Measurements from ENCODE around the gene NCAPG2.

Gene NCAPG2

DNA sequence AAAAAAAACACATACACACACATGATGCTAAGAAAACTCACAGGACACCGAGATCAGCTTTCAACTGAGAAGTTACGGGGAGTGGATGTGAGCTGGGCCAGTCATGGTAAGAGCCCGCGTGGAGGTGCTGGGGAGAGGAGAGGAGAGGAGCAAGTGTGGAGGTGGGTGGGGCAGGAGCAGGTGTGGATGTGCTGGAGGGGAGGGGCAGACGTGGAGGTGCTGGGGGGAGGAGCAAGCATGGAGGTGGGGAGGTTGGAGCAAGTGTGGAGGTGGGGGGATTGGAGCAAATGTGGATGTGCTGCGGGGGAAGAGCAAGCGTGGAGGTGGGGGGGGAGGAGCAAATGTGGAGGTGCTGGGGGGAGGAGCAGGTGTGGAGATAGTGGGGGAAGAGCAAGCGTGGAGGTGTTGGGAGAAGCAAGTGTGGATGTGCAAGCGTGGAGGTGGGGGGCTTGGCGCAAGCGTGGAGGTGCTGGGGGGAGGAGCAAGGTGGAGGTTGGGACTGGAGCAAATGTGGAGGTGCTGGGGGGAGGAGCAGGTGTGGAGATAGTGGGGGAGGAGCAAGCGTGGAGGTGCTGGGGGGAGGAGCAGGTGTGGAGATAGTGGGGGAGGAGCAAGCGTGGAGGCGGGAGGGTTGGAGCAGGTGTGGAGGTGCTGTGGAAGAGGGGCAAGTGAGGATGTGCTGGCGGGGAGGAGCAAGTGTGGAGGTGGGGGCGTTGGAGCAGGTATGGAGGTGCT, 24.5 kb upstream of the NCAPG2 start:
- TF ChIP-seq, protein P1, sequence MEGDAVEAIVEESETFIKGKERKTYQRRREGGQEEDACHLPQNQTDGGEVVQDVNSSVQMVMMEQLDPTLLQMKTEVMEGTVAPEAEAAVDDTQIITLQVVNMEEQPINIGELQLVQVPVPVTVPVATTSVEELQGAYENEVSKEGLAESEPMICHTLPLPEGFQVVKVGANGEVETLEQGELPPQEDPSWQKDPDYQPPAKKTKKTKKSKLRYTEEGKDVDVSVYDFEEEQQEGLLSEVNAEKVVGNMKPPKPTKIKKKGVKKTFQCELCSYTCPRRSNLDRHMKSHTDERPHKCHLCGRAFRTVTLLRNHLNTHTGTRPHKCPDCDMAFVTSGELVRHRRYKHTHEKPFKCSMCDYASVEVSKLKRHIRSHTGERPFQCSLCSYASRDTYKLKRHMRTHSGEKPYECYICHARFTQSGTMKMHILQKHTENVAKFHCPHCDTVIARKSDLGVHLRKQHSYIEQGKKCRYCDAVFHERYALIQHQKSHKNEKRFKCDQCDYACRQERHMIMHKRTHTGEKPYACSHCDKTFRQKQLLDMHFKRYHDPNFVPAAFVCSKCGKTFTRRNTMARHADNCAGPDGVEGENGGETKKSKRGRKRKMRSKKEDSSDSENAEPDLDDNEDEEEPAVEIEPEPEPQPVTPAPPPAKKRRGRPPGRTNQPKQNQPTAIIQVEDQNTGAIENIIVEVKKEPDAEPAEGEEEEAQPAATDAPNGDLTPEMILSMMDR (IDR thresholded peaks at IDR 0.05), result no peak
- no peak for TF ChIP-seq ZFX (IDR thresholded peaks at IDR 0.05; ENCODE audit: borderline replicate concordance)
- no peak overlapping the region for H3K27ac ChIP-seq

DNA sequence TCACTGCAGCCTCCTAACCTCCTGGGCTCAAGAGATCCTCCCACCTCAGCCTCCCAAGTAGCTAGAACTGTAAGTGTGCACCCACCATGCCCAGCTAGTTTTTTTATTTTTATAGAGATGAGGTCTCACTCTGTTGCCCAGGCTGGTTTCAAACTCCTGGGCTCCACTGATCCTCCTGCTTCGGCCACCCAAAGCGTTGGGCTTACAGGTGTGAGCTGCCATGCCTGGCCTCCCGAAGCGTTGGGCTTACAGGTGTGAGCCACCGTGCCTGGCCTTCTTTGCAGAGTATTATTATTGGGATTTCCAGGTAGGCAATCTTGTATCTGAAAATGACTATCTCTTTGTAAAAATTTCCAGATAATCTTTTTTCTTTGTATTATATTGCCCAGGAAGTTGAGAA, 23.1 kb upstream of the NCAPG2 start:
- TF ChIP-seq ZFX (IDR thresholded peaks at IDR 0.05; ENCODE audit: borderline replicate concordance), result no peak
- TF ChIP-seq, protein P1 (IDR thresholded peaks at IDR 0.05), result no peak
- H3K27ac ChIP-seq, result no peak overlapping the region

DNA sequence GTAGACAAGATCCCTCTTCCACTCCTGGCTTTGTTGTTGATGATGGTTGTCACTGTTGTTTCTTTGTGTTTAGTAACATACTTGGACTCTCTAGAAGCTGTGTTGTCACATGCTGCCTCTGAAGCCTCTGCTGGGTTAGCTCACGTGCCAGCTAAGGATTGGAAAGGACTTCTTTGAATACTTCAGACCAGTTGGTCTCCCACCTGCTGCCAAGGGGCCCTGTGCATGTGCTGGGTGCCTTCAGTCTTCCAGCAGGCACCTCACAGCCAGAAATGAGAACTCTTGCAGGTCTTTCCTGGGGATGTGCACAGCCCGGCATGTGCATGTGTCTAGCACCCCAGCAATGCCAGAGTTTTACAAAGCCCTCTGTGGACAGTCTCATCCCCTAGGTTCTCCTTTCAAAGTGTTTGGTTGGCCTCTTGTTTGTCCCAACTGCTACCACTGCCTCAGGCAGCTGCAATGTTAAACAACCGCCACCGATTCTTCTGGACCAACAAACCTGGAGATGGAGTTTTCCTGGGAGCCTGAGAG, 21.7 kb upstream of the NCAPG2 start:
- no peak for TF ChIP-seq ZFX (IDR thresholded peaks at IDR 0.05; ENCODE audit: borderline replicate concordance)
- TF ChIP-seq, protein P1 (IDR thresholded peaks at IDR 0.05), result no peak
- no peak overlapping the region for H3K27ac ChIP-seq

DNA sequence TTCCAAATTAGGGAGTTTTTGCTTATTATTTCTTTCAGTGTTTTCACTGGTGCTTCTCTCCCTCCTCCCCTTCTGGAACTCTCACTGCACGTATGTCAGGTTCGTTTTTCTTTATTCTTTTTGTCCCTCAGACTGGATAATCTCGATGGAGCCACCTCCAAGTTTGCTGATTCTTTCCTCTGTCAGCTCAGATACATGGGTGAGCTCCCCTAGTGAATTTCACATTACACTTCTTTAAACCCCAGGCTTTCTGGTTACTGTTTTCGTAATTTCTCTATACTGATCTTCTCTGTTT, 20.8 kb upstream of the NCAPG2 start:
- no peak for TF ChIP-seq ZFX (IDR thresholded peaks at IDR 0.05; ENCODE audit: borderline replicate concordance)
- TF ChIP-seq, protein P1 (IDR thresholded peaks at IDR 0.05), result no peak
- no peak overlapping the region for H3K27ac ChIP-seq

DNA sequence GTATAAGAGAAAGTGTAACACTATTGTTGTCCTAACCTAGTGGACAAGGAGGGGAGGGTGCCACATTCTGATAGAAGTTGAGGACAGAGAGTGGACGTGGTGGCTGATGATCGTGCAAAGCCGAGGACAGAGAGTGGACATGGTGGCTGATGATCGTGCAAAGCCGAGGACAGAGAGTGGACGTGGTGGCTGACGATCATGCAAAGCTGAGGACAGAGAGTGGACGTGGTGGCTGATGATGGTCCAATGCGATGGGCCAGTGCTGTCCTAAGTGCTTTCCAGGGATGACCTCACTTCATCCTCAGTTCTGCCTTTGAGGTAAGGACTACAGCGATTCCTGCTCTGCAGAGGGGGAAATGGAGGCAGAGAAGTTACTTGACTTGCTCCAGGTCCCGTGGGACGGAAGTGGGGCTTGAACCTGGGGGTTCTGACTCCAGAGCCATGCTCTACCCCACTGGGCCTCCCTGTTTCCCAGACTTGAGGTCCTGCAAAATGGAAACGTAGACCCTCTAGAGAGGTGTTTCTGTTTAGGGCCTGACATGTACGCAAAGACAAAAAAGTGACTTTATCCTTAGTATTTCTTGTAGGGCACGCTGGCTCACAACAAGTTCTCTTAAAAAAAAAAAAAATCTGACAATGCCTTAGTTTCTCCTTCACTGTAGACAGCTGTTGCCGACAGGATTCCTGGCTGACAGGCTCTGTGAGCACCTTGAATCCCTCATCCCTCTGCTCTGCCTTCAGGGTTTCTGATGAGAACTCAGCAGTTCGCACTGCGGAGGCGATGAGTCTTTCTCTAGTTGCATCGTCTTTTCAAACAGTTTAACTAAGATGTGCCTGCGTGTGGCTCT, 20.3 kb upstream of the NCAPG2 start:
- TF ChIP-seq, protein P1 (IDR thresholded peaks at IDR 0.05), result no peak
- no peak for TF ChIP-seq ZFX (IDR thresholded peaks at IDR 0.05; ENCODE audit: borderline replicate concordance)
- H3K27ac ChIP-seq, result no peak overlapping the region

DNA sequence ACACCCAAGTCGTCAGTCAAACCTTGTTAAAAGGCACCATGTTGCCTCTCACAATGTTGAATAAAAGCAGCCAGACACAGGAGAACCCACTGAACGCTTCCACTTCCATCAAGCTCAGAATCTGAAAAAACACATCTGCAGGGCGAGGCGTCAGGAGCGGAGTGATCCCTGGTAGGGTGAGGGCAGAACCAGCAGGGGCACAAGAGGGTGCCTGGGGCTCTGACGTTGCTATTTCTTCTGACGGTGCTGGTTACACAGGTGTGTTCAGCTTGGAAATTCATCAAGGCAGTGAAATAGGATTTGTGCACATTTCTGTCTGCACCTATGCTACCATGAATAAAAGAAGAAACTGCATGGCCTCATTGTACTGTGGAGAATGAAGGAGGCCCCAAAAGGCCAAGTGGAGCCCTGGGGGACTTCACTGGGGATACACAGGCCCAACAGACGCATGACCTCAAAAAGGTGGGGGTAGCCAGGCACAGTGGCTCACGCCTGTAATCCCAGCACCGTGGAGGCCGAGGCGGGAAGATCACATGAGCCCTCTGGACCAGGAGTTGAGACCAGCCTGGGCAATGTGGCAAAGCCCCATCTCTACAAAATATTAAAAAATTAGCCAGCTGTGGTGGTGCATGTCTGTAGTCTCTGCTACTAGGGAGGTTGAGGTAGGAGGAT, 19.2 kb upstream of the NCAPG2 start:
- H3K27ac ChIP-seq, result no peak overlapping the region
- TF ChIP-seq, protein P1 (IDR thresholded peaks at IDR 0.05), result no peak
- no peak for TF ChIP-seq ZFX (IDR thresholded peaks at IDR 0.05; ENCODE audit: borderline replicate concordance)

All from 22Rv1 (cell line).